ENCODE data around the gene SULT1A3. TPM values are rescaled to one million over a fixed set of nuclear protein-coding genes. Genes with fewer than 3 reads are reported as not detected.
"Not testable (repeated sequence)": the region's sequence is repeated elsewhere in the genome, so short reads cannot be mapped to it uniquely, and the experiment has no call there.

SULT1A3 gene
- total and polyA plus RNA-seq, 8 donors, result 6.4 to 29.3 (median 12.1) TPM

- no peak for DNase-seq
- H3K27ac ChIP-seq, result peak overlapping the region in 1 of 2 donors; percentile 97
- H3K36me3 ChIP-seq, result peaks cover 0 to 24% of the 10 kb centered on the region in 2 donors
- no peak for TF ChIP-seq CTCF (IDR thresholded peaks at IDR 0.05)
- peaks cover 3 to 43% of the 10 kb centered on the region in 2 donors for H3K4me1 ChIP-seq
- no peaks in the 10 kb centered on the region for H3K27me3 ChIP-seq
- H3K4me3 ChIP-seq, result peak overlapping the region in 1 of 2 donors; percentile 76
- H3K9me3 ChIP-seq, result no peaks in the 10 kb centered on the region
- no peak for ATAC-seq
- intact Hi-C loops (cut with DNase I), result no loop called here
Observed at GRCh38 chr16:30187556-30187865, 11.5 kb upstream of the SULT1A3 start.

- Histone ChIP-seq H3K27ac (peak overlapping the region in 1 of 2 donors; percentile 97), H3K27me3 (no peaks in the 10 kb centered on the region), H3K36me3 (peaks cover 0 to 24% of the 10 kb centered on the region in 2 donors), H3K4me1 (peaks cover 3 to 38% of the 10 kb centered on the region in 2 donors), H3K4me3 (no peak overlapping the region), H3K9me3 (no peaks in the 10 kb centered on the region)
- no peak for ATAC-seq
- intact Hi-C loops (cut with DNase I), result no loop called here
- DNase-seq, result peak in 2 of 4 donors; percentile 35 to 72
- no peak for TF ChIP-seq CTCF (IDR thresholded peaks at IDR 0.05)
Observed at GRCh38 chr16:30187971-30188561, 11.0 kb upstream of the SULT1A3 start.

GRCh38 chr16:30191158-30191557 lies 7.9 kb upstream of the SULT1A3 start:
- intact Hi-C loops (cut with DNase I); DNase-seq; H3K27me3 ChIP-seq; H3K9me3 ChIP-seq; H3K4me3 ChIP-seq; H3K27ac ChIP-seq; ATAC-seq: not testable (repeated sequence)
- Histone ChIP-seq H3K4me1 (peaks cover 0 to 21% of the 10 kb centered on the region in 2 donors), H3K36me3 (peaks cover 0 to 23% of the 10 kb centered on the region in 2 donors)

- H3K36me3 ChIP-seq; H3K4me1 ChIP-seq; DNase-seq; H3K9me3 ChIP-seq; H3K27ac ChIP-seq; H3K4me3 ChIP-seq; intact Hi-C loops (cut with DNase I); H3K27me3 ChIP-seq: not testable (repeated sequence)
- ATAC-seq, result peak; percentile 41
Observed at GRCh38 chr16:30193098-30193497, 6.0 kb upstream of the SULT1A3 start.

GRCh38 chr16:30193615-30194014 lies 5.4 kb upstream of the SULT1A3 start, which contains the start of the genes BOLA2B and SLX1A:
Gene BOLA2B, minus strand, starts transcription at chr16:30193666. Its CDS starts 71 bp downstream, at chr16:30193595.
Gene SLX1A, plus strand, starts transcription at chr16:30193875. Its CDS starts 210 bp downstream, at chr16:30194085.
- H3K4me1 ChIP-seq; H3K27me3 ChIP-seq; H3K27ac ChIP-seq; H3K9me3 ChIP-seq; H3K36me3 ChIP-seq; DNase-seq; intact Hi-C loops (cut with DNase I): not testable (repeated sequence)
- ATAC-seq, result peak; percentile 95
- peak within 1 kb of the TSS; percentile 40 to 44 for H3K4me3 ChIP-seq

GRCh38 chr16:30194172-30194925 lies 4.7 kb upstream of the SULT1A3 start:
- peak in 1 of 4 donors; percentile 77 for DNase-seq
- H3K4me1 ChIP-seq; H3K9me3 ChIP-seq; intact Hi-C loops (cut with DNase I); H3K36me3 ChIP-seq; H3K27me3 ChIP-seq; H3K27ac ChIP-seq: not testable (repeated sequence)
- ATAC-seq, result peak; percentile 87
- H3K4me3 ChIP-seq, result peak overlapping the region; percentile 40 to 44

- H3K9me3 ChIP-seq; DNase-seq; H3K27ac ChIP-seq; H3K4me1 ChIP-seq; ATAC-seq; intact Hi-C loops (cut with DNase I); H3K36me3 ChIP-seq; H3K4me3 ChIP-seq; H3K27me3 ChIP-seq: not testable (repeated sequence)
Observed at GRCh38 chr16:30197001-30197400, 2.1 kb upstream of the SULT1A3 start.

GRCh38 chr16:30199608-30200343 lies 721 bp downstream of the SULT1A3 start:
- intact Hi-C loops (cut with DNase I); H3K27ac ChIP-seq; H3K9me3 ChIP-seq; H3K4me3 ChIP-seq; H3K36me3 ChIP-seq; DNase-seq; H3K4me1 ChIP-seq; H3K27me3 ChIP-seq: not testable (repeated sequence)
- peak; percentile 76 for ATAC-seq

GRCh38 chr16:30205541-30206236 lies 6.6 kb downstream of the SULT1A3 start:
- H3K27me3 ChIP-seq; intact Hi-C loops (cut with DNase I); H3K27ac ChIP-seq; H3K36me3 ChIP-seq; H3K4me1 ChIP-seq; H3K9me3 ChIP-seq: not testable (repeated sequence)
- H3K4me3 ChIP-seq, result peak overlapping the region; percentile 39 to 46
- DNase-seq (peak in 2 of 4 donors; percentile 32 to 74), ATAC-seq (peak; percentile 70)

GRCh38 chr16:30206252-30206651 lies 7.2 kb downstream of the SULT1A3 start:
- H3K4me3 ChIP-seq, result peak overlapping the region; percentile 39 to 46
- H3K9me3 ChIP-seq; H3K27me3 ChIP-seq; intact Hi-C loops (cut with DNase I); H3K36me3 ChIP-seq; DNase-seq; H3K4me1 ChIP-seq; H3K27ac ChIP-seq: not testable (repeated sequence)
- peak; percentile 44 for ATAC-seq
